ENCODE results near the gene RRBP1. TPM values are rescaled to one million over a fixed set of nuclear protein-coding genes. Genes with fewer than 3 reads are reported as not detected.

The RRBP1 gene
- total and polyA plus RNA-seq, 2 of the 4 experiments (the other 2 are of a cell fraction), result 90.2 to 136 TPM

GRCh38 chr20:17638835-17639407 lies 43.1 kb downstream of the RRBP1 start:
- Histone ChIP-seq H3K4me1 (ENCODE audit: control insufficient read depth, insufficient read depth, low read length) (peaks cover 3% of the 10 kb centered on the region; the same call in 1 of the 2 replicates), H3K18ac (ENCODE audit: low read depth, low read length) (no peak overlapping the region), H3K4ac (ENCODE audit: low read depth, low read length) (no peak overlapping the region), H3K23ac (ENCODE audit: low read depth, low read length) (no peak overlapping the region; the same call in 1 of the 2 replicates), H3K9me1 (ENCODE audit: insufficient read depth, low read length) (no peaks in the 10 kb centered on the region; the same call in 1 of the 2 replicates), H3K9me3 (ENCODE audit: control insufficient read depth, insufficient read depth, low read length) (no peaks in the 10 kb centered on the region), H3K4me3 (ENCODE audit: insufficient read depth, low read depth, low read length) (no peak overlapping the region), H3K36me3 (ENCODE audit: control insufficient read depth, insufficient read depth, low read length) (peaks cover 88% of the 10 kb centered on the region), H3K79me1 (ENCODE audit: low read depth in 1 of 2, low read length in 2 of 2) (peaks cover 34 to 97% of the 10 kb centered on the region in 2 experiments), H2AK9ac (replicated peaks; ENCODE audit: low read depth, low read length, poor library complexity) (no peak overlapping the region), H3K27ac (ENCODE audit: insufficient read depth, low read length) (no peak overlapping the region), H2BK5ac (ENCODE audit: low read depth, low read length, poor library complexity, severe bottlenecking) (no peak overlapping the region), H3K27me3 (ENCODE audit: control insufficient read depth, insufficient read depth, low read length) (no peaks in the 10 kb centered on the region), H2BK120ac (ENCODE audit: low read depth, low read length) (no peak overlapping the region), H2AK5ac (ENCODE audit: low read depth, low read length) (no peak overlapping the region), H2AFZ (replicated peaks; ENCODE audit: low read length, poor library complexity) (no peak overlapping the region), H3K56ac (ENCODE audit: extremely low read depth, insufficient read depth, low read length) (no peak overlapping the region), H3K4me2 (ENCODE audit: low read depth, low read length) (no peak overlapping the region), H2BK15ac (ENCODE audit: low read depth, low read length) (no peak overlapping the region), H4K5ac (ENCODE audit: low read depth, low read length) (no peak overlapping the region), H4K91ac (ENCODE audit: insufficient read depth, low read depth, low read length) (no peak overlapping the region), H4K8ac (ENCODE audit: low read depth in 2 of 2, low read length in 2 of 2) (no peak overlapping the region), H2BK20ac (ENCODE audit: low read depth, low read length) (no peak overlapping the region), H3K14ac (replicated peaks; ENCODE audit: low read depth, low read length) (no peak overlapping the region), H4K20me1 (ENCODE audit: insufficient read depth, low read length) (peaks cover 99% of the 10 kb centered on the region), H3K9ac (ENCODE audit: low read depth, low read length) (no peak overlapping the region)
- intact Hi-C loops (cut with micrococcal nuclease) (no loop called here), dilution Hi-C loops (cut with HindIII; ENCODE audit: low sequenced_read_pairs, unreplicated experiment) (no loop called here), in situ Hi-C loops (cut with MboI; ENCODE audit: low sequenced_read_pairs) (loop anchor here (25.0 kb wide), 1 partner anchor 498 kb away; the partner anchor contains the start of genes KAT14 and PET117)
- no peak for ATAC-seq (ENCODE audit: low read depth)
- TF ChIP-seq FOS (IDR thresholded peaks at IDR 0.05; ENCODE audit: low read depth, low read length), result no peak
- no peak for TF ChIP-seq USF2 (IDR thresholded peaks at IDR 0.05; ENCODE audit: low read depth, low read length)
- no peak for TF ChIP-seq BHLHE40 (IDR thresholded peaks at IDR 0.05; ENCODE audit: low read depth, low read length)
- no peak for TF ChIP-seq NFE2L2 (IDR thresholded peaks at IDR 0.05; ENCODE audit: low read depth, low read length)
- TF ChIP-seq RFX5 (IDR thresholded peaks at IDR 0.05; ENCODE audit: low read depth, low read length), result no peak
- no peak for TF ChIP-seq RCOR1 (IDR thresholded peaks at IDR 0.05; ENCODE audit: insufficient replicate concordance, low read length)
- TF ChIP-seq MAFK (IDR thresholded peaks at IDR 0.05; ENCODE audit: low read depth, low read length), result no peak
- TF ChIP-seq RAD21 (IDR thresholded peaks at IDR 0.05; ENCODE audit: low read length), result no peak
- TF ChIP-seq CTCF (conservative IDR thresholded peaks at IDR 0.05; ENCODE audit: low read depth, low read length), result no peak
- no TSS peak for BruUV-seq (replicated peaks)
- no CpG with 5 or more reads among the region's 6 CpGs for WGBS, 2 experiments (ENCODE audit: extremely low coverage in 2 of 2, insufficient read length in 1 of 2)
- ChIA-PET POLR2A (ENCODE audit: unreplicated experiment) (no interaction called here), CTCF (no interaction called here)
- no peak for DNase-seq
